ENCODE results near the gene KRTAP12-3.

The KRTAP12-3 gene

GRCh38 chr21:44702973-44703730 is 45.4 kb downstream of the KRTAP12-3 start:
- DNase-seq (ENCODE audit: low read depth), result no peak

- DNase-seq (ENCODE audit: low read depth), result no peak
These were observed 46.3 kb downstream of the KRTAP12-3 start for GRCh38 chr21:44703731-44704635.

GRCh38 chr21:44704636-44705001 is 46.9 kb downstream of the KRTAP12-3 start:
- no peak for DNase-seq (ENCODE audit: low read depth)

GRCh38 chr21:44706026-44706705 is 48.4 kb downstream of the KRTAP12-3 start:
- no peak for DNase-seq (ENCODE audit: low read depth)

GRCh38 chr21:44706706-44707581 is 49.2 kb downstream of the KRTAP12-3 start:
- DNase-seq (ENCODE audit: low read depth), result no peak

Data from T-helper 22 cell (primary cell).